IMR-90 (cell line): ENCODE measurements around the gene TRPC3. TPM values are rescaled to one million over a fixed set of nuclear protein-coding genes. Genes with fewer than 3 reads are reported as not detected.

Source experiments
- ATAC-seq: fragments of 200-7000 bp; cut with Tn5 transposase; 2 replicates; pipeline ENCODE4 v1.9.1; 2020; ENCODE audit warnings: low read depth, mild to moderate bottlenecking, moderate library complexity
- BruUV-seq: library from RNA; stranded (reverse); fragments of 400-500 nt; replicated peaks from 2 replicates; lab custom pipeline; 2021; lab: Mats Ljungman, UMichigan
- CTCF ChIA-PET: fragments of 300-600 bp; formaldehyde crosslinking; extraction: SDS; loops from one replicate; lab custom pipeline; 2021; ENCODE audit warnings: antibody characterized with exemption; lab: Yijun Ruan, JAX
- POLR2A ChIA-PET: fragments of 300-600 bp; sonication (Branson Sonifier 250); formaldehyde crosslinking; loops from one replicate; lab custom pipeline; 2022; ENCODE audit warnings: antibody characterized with exemption; ENCODE audit not compliant: unreplicated experiment; lab: Charles Lee
- DNase-seq: peaks from one replicate; pipeline ENCODE4 v3.0.0; 2013
- H2AFZ ChIP-seq: replicated peaks from 2 replicates; pipeline ENCODE3; 2013; ENCODE audit warnings: low read length, mild to moderate bottlenecking; ENCODE audit not compliant: poor library complexity
- H2AK5ac ChIP-seq: 2 replicates; pipeline ENCODE4 v1.6.1; 2013; ENCODE audit warnings: low read depth, low read length, inconsistent platforms
- H2AK9ac ChIP-seq: replicated peaks from 2 replicates; pipeline ENCODE3; 2013; ENCODE audit warnings: mild to moderate bottlenecking, low read depth, low read length, moderate library complexity; ENCODE audit not compliant: poor library complexity
- H2BK120ac ChIP-seq: 2 replicates; pipeline ENCODE4 v1.6.1; 2013; ENCODE audit warnings: low read depth, low read length, inconsistent platforms
- H2BK15ac ChIP-seq: 3 replicates; pipeline ENCODE4 v1.6.1; 2013; ENCODE audit warnings: low read depth, low read length, inconsistent platforms
- H2BK20ac ChIP-seq: 2 replicates; pipeline ENCODE4 v1.6.1; 2013; ENCODE audit warnings: low read depth, mild to moderate bottlenecking, inconsistent platforms, low read length, moderate library complexity
- H2BK5ac ChIP-seq: 2 replicates; pipeline ENCODE4 v1.6.1; 2013; ENCODE audit warnings: mild to moderate bottlenecking, low read depth, low read length, inconsistent platforms; ENCODE audit not compliant: poor library complexity, severe bottlenecking
- H3K14ac ChIP-seq: replicated peaks from 2 replicates; pipeline ENCODE4 v1.6.1; 2013; ENCODE audit warnings: low read depth, low read length, inconsistent platforms
- H3K18ac ChIP-seq: 2 replicates; pipeline ENCODE4 v1.6.1; 2013; ENCODE audit warnings: low read depth, low read length, control low read depth
- H3K23ac ChIP-seq: 2 replicates; pipeline ENCODE4 v1.6.1; 2013; ENCODE audit warnings: low read depth, low read length, inconsistent platforms
- H3K27ac ChIP-seq: 2 replicates; pipeline ENCODE4 v1.5.1; 2013; ENCODE audit warnings: mild to moderate bottlenecking, control low read depth, low read length; ENCODE audit not compliant: insufficient read depth
- H3K27me3 ChIP-seq: 2 replicates; pipeline ENCODE4 v1.6.1; 2013; ENCODE audit warnings: low read length; ENCODE audit not compliant: control insufficient read depth, insufficient read depth
- H3K36me3 ChIP-seq: 2 replicates; pipeline ENCODE4 v1.6.1; 2013; ENCODE audit warnings: low read length, mixed read lengths; ENCODE audit not compliant: control insufficient read depth, insufficient read depth
- H3K4ac ChIP-seq: 2 replicates; pipeline ENCODE4 v1.6.1; 2013; ENCODE audit warnings: low read depth, low read length, inconsistent platforms
- H3K4me1 ChIP-seq: 2 replicates; pipeline ENCODE4 v1.6.1; 2013; ENCODE audit warnings: low read length, mixed read lengths; ENCODE audit not compliant: control insufficient read depth, insufficient read depth
- H3K4me2 ChIP-seq: 2 replicates; pipeline ENCODE4 v1.6.1; 2013; ENCODE audit warnings: low read depth, mild to moderate bottlenecking, control low read depth, low read length, moderate library complexity
- H3K4me3 ChIP-seq: 2 replicates; pipeline ENCODE4 v1.5.1; 2013; ENCODE audit warnings: low read depth, mild to moderate bottlenecking, control low read depth, low read length, moderate library complexity; ENCODE audit not compliant: insufficient read depth
- H3K56ac ChIP-seq: 2 replicates; pipeline ENCODE4 v1.6.1; 2013; ENCODE audit warnings: low read length, inconsistent platforms; ENCODE audit not compliant: insufficient read depth; ENCODE audit errors: extremely low read depth
- H3K79me1 ChIP-seq, 2 experiments: 2 replicates each; pipeline ENCODE4 v1.6.1; 2013; ENCODE audit warnings: low read length in 2 of 2, inconsistent platforms in 1 of 2, low read depth in 1 of 2
- H3K9ac ChIP-seq: 2 replicates; pipeline ENCODE4 v1.6.1; 2013; ENCODE audit warnings: low read depth, low read length, control low read depth
- H3K9me1 ChIP-seq: 2 replicates; pipeline ENCODE4 v1.6.1; 2013; ENCODE audit warnings: low read length, inconsistent platforms; ENCODE audit not compliant: insufficient read depth
- H3K9me3 ChIP-seq: 2 replicates; pipeline ENCODE4 v1.6.1; 2013; ENCODE audit warnings: low read length; ENCODE audit not compliant: control insufficient read depth, insufficient read depth
- H4K20me1 ChIP-seq: 2 replicates; pipeline ENCODE4 v1.6.1; 2013; ENCODE audit warnings: low read length, inconsistent platforms; ENCODE audit not compliant: insufficient read depth
- H4K5ac ChIP-seq: 2 replicates; pipeline ENCODE4 v1.6.1; 2013; ENCODE audit warnings: mild to moderate bottlenecking, low read depth, low read length, control low read depth
- H4K8ac ChIP-seq, 2 experiments: 2 replicates each; pipeline ENCODE4 v1.6.1; 2013; ENCODE audit warnings: low read depth in 2 of 2, low read length in 2 of 2, control low read depth in 1 of 2, inconsistent platforms in 1 of 2
- H4K91ac ChIP-seq: 2 replicates; pipeline ENCODE4 v1.6.1; 2013; ENCODE audit warnings: low read depth, low read length, inconsistent platforms; ENCODE audit not compliant: insufficient read depth
- CEBPB ChIP-seq: IDR thresholded peaks from 2 replicates; pipeline ENCODE4 v1.6.1; 2012; ENCODE audit warnings: low read depth, low read length, improper control_type of control experiment
- CHD1 ChIP-seq: IDR thresholded peaks from 2 replicates; pipeline ENCODE4 v1.6.1; 2012; ENCODE audit warnings: low read depth, low read length, improper control_type of control experiment
- RCOR1 ChIP-seq: IDR thresholded peaks from 2 replicates; pipeline ENCODE4 v1.6.1; 2012; ENCODE audit warnings: mild to moderate bottlenecking, low read length, improper control_type of control experiment; ENCODE audit not compliant: insufficient replicate concordance
- RFX5 ChIP-seq: IDR thresholded peaks from 2 replicates; pipeline ENCODE4 v1.8.0; 2012; ENCODE audit warnings: low read depth, mild to moderate bottlenecking, low read length, moderate library complexity
- dilution Hi-C: fragments of 300-500 bp; cut with HindIII; formaldehyde crosslinking; loops from one replicate; pipeline ENCODE4 v1.14.3; 2018; ENCODE audit warnings: low sequenced_read_pairs; ENCODE audit not compliant: unreplicated experiment
- in situ Hi-C: fragments of 300-500 bp; cut with MboI; formaldehyde crosslinking; loops from 3 replicates; pipeline ENCODE4 v1.14.3; 2019; ENCODE audit warnings: low sequenced_read_pairs, inconsistent platforms, mixed read lengths
- intact Hi-C: fragments of 100-400 bp; cut with micrococcal nuclease; formaldehyde crosslinking; loops from 2 replicates; pipeline ENCODE4 v1.10.0; 2022
- polyA plus RNA-seq, 3 experiments: library from polyadenylated mRNA; depleted of rRNA; stranded (reverse); fragments of >200 nt; gene quantifications; 2 replicates each; pipeline ENCODE4 v1.2.3, GENCODE V29; 2012; ENCODE audit warnings: low replicate concordance in 1 of 3
- total RNA-seq: library from RNA; depleted of rRNA; stranded (reverse); fragments of >200 nt; gene quantifications from 2 replicates; pipeline ENCODE4 v1.2.3, GENCODE V29; 2012

TRPC3 gene
- total and polyA plus RNA-seq, 2 of the 4 experiments (the other 2 are of a cell fraction): 1.1 to 2.7 TPM

DNA sequence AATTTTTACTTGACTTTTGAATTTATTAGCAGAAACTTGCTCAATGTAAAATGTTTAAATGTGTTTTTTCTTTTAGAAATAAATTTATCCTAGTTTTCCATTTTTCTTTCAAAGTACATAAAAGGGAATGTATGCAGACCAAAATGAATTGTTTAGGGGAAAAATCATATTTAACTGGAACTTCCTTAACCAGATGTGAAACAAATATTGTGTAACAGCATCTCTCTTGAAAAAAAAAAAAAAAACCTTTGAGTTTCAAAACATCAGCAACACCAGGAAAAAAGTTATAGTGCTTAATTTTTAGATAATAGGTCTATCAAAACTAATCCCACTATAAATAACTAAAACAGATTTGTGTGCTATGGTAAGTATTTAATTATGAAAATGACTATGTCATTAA is 113.7 kb downstream of the TRPC3 start:
- H4K20me1 ChIP-seq: no peaks in the 10 kb centered on the region
- no peak overlapping the region for H3K4ac ChIP-seq
- H3K27me3 ChIP-seq: no peaks in the 10 kb centered on the region
- no peak overlapping the region for H4K8ac ChIP-seq
- dilution Hi-C loops: no loop called here
- ATAC-seq: no peak
- no peak overlapping the region for H2AFZ ChIP-seq
- no peak overlapping the region for H3K23ac ChIP-seq
- CTCF ChIA-PET: interaction anchor here (0.6 kb wide), 1 partner anchor 157 kb away, joined by 3 read pairs; no protein-coding TSS in a partner anchor
- H3K79me1 ChIP-seq: no peaks in the 10 kb centered on the region
- in situ Hi-C loops: no loop called here
- H2BK120ac ChIP-seq: no peak overlapping the region
- H3K36me3 ChIP-seq: peaks cover 14% of the 10 kb centered on the region
- no peak overlapping the region for H4K91ac ChIP-seq
- H3K9me3 ChIP-seq: no peaks in the 10 kb centered on the region
- H3K9me1 ChIP-seq: no peaks in the 10 kb centered on the region
- DNase-seq: no peak
- no TSS peak for BruUV-seq
- no peak overlapping the region for H3K18ac ChIP-seq
- H3K4me2 ChIP-seq: no peak overlapping the region
- H2BK5ac ChIP-seq: no peak overlapping the region
- TF ChIP-seq RCOR1 (no peak), RFX5 (no peak), CEBPB (0 out of 2 replicates have a peak, but pooled peaks have one; percentile 5), CHD1 (no peak)
- no peak overlapping the region for H3K56ac ChIP-seq
- no peak overlapping the region for H2BK20ac ChIP-seq
- no peaks in the 10 kb centered on the region for H3K4me1 ChIP-seq
- H3K4me3 ChIP-seq: no peak overlapping the region
- no peak overlapping the region for H2AK5ac ChIP-seq
- H2AK9ac ChIP-seq: no peak overlapping the region
- no peak overlapping the region for H3K27ac ChIP-seq
- no peak overlapping the region for H3K9ac ChIP-seq
- H2BK15ac ChIP-seq: no peak overlapping the region
- POLR2A ChIA-PET: no interaction called here
- H4K5ac ChIP-seq: no peak overlapping the region
- intact Hi-C loops: no loop called here
- H3K14ac ChIP-seq: no peak overlapping the region
